WTC11 (cell line): Measurements from ENCODE around the gene SAMHD1. TPM values are rescaled to one million over a fixed set of nuclear protein-coding genes. Genes with fewer than 3 reads are reported as not detected.
"Not testable (repeated sequence)": the region's sequence is repeated elsewhere in the genome, so short reads cannot be mapped to it uniquely, and the experiment has no call there.

Experiments used
- ATAC-seq: fragments of 200-7000 bp; cut with Tn5 transposase; 2 replicates; pipeline ENCODE4 v1.10.0; 2021; ENCODE audit warnings: mild to moderate bottlenecking, moderate library complexity
- CTCF ChIA-PET: fragments of 300-600 bp; sonication (Branson Sonifier 250); formaldehyde crosslinking; loops from one replicate; lab custom pipeline; 2021; ENCODE audit warnings: antibody characterized with exemption; lab: Charles Lee
- POLR2A ChIA-PET: fragments of 350-600 bp; sonication (Branson Sonifier 250); formaldehyde crosslinking; loops from one replicate; lab custom pipeline; 2021; ENCODE audit warnings: antibody characterized with exemption; lab: Charles Lee
- DNase-seq: peaks from one replicate; pipeline ENCODE4 v3.0.0; 2021; ENCODE audit warnings: low spot score
- H3K27ac Mint-ChIP-seq: 2 replicates; pipeline ENCODE4 v1.8.0; 2021; ENCODE audit warnings: mixed read lengths
- H3K27me3 Mint-ChIP-seq: 2 replicates; pipeline ENCODE4 v1.8.0; 2021; ENCODE audit warnings: low read depth, mild to moderate bottlenecking, moderate library complexity, mixed read lengths
- H3K36me3 Mint-ChIP-seq: 2 replicates; pipeline ENCODE4 v1.8.0; 2021; ENCODE audit warnings: mixed read lengths
- H3K4me1 Mint-ChIP-seq: 2 replicates; pipeline ENCODE4 v1.8.0; 2022; ENCODE audit warnings: mixed read lengths
- H3K4me3 Mint-ChIP-seq: 2 replicates; pipeline ENCODE4 v1.8.0; 2021; ENCODE audit warnings: mild to moderate bottlenecking, moderate library complexity, mixed read lengths
- H3K9me3 Mint-ChIP-seq: 2 replicates; pipeline ENCODE4 v1.8.0; 2021; ENCODE audit warnings: mixed read lengths
- ETV6 ChIP-seq: sonication (generic); formaldehyde crosslinking; IDR thresholded peaks from 2 replicates; pipeline ENCODE4 v1.8.1; 2022; ENCODE audit warnings: mild to moderate bottlenecking, missing genetic modification reagents
- GABPB1 ChIP-seq: sonication (generic); formaldehyde crosslinking; IDR thresholded peaks from 2 replicates; pipeline ENCODE4 v1.8.1; 2023; ENCODE audit warnings: mild to moderate bottlenecking, missing genetic modification reagents
- JUN ChIP-seq: sonication (generic); formaldehyde crosslinking; IDR thresholded peaks from 2 replicates; pipeline ENCODE4 v1.8.0; 2023; ENCODE audit warnings: mild to moderate bottlenecking, missing genetic modification reagents
- NR1H2 ChIP-seq: sonication (generic); formaldehyde crosslinking; IDR thresholded peaks from 2 replicates; pipeline ENCODE4 v1.9.0; 2021; ENCODE audit warnings: mild to moderate bottlenecking, moderate library complexity, missing genetic modification reagents
- SP1 ChIP-seq: sonication (generic); formaldehyde crosslinking; conservative IDR thresholded peaks from 2 replicates; pipeline ENCODE4 v1.8.1; 2022; ENCODE audit warnings: missing genetic modification reagents
- ZNF423 ChIP-seq: fragments of 250-450 bp; sonication (Bioruptor Pico); IDR thresholded peaks from 2 replicates; pipeline ENCODE4 v2.1.2; 2022; ENCODE audit warnings: mild to moderate bottlenecking, moderate library complexity
- total RNA-seq: library from RNA; stranded (reverse); gene quantifications from 3 replicates; pipeline ENCODE4 v1.2.3, GENCODE V29; 2021
- TF ChIP-seq, protein P1 (sequence below): fragments of 200-600 bp; IDR thresholded peaks from 2 replicates; pipeline ENCODE4 v1.8.0; 2022; ENCODE audit warnings: antibody characterized with exemption
- TF ChIP-seq, protein P2 (sequence below): fragments of 250-450 bp; sonication (Bioruptor Pico); IDR thresholded peaks from 2 replicates; pipeline ENCODE4 v1.9.0; 2021; ENCODE audit warnings: moderate library complexity, mild to moderate bottlenecking, inconsistent platforms, borderline replicate concordance
- TF ChIP-seq, protein P3 (sequence below): sonication (generic); formaldehyde crosslinking; conservative IDR thresholded peaks from 2 replicates; pipeline ENCODE4 v1.8.1; 2023; ENCODE audit warnings: mild to moderate bottlenecking, low read depth, missing genetic modification reagents, moderate library complexity
- TF ChIP-seq, protein P4 (sequence below): sonication (generic); formaldehyde crosslinking; IDR thresholded peaks from 2 replicates; pipeline ENCODE4 v1.8.1; 2023; ENCODE audit warnings: mild to moderate bottlenecking, missing genetic modification reagents, borderline replicate concordance

Gene SAMHD1
- total RNA-seq, 1 experiment from 2014 or later: 31.0 TPM

DNA sequence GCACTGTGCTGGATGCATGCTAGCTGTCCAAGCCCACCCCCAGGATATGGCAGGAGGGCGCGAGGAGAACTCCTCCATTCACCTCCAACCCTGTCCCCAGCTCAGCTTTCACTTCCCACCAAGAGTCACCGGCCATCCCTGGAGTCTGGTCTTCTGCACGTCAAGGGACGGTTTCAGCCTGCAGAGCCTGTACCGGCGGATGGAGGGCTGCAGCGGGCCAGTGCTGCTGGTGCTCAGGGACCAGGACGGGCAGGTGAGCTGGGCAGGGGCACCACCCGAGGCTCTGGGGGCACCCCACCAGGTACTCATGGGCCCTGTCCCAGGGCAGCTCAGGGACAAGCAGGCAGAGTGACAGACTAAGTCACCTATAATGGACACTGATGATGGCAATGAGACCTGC, 72.6 kb downstream of the SAMHD1 start (continued):
- TF ChIP-seq, protein P1, sequence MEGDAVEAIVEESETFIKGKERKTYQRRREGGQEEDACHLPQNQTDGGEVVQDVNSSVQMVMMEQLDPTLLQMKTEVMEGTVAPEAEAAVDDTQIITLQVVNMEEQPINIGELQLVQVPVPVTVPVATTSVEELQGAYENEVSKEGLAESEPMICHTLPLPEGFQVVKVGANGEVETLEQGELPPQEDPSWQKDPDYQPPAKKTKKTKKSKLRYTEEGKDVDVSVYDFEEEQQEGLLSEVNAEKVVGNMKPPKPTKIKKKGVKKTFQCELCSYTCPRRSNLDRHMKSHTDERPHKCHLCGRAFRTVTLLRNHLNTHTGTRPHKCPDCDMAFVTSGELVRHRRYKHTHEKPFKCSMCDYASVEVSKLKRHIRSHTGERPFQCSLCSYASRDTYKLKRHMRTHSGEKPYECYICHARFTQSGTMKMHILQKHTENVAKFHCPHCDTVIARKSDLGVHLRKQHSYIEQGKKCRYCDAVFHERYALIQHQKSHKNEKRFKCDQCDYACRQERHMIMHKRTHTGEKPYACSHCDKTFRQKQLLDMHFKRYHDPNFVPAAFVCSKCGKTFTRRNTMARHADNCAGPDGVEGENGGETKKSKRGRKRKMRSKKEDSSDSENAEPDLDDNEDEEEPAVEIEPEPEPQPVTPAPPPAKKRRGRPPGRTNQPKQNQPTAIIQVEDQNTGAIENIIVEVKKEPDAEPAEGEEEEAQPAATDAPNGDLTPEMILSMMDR: no peak
- TF ChIP-seq, protein P2, sequence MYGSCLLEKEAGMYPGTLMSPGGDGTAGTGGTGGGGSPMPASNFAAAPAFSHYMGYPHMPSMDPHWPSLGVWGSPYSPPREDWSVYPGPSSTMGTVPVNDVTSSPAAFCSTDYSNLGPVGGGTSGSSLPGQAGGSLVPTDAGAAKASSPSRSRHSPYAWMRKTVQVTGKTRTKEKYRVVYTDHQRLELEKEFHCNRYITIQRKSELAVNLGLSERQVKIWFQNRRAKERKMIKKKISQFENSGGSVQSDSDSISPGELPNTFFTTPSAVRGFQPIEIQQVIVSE (CRISPR knock-in tag): no peak
- TF ChIP-seq, protein P3, sequence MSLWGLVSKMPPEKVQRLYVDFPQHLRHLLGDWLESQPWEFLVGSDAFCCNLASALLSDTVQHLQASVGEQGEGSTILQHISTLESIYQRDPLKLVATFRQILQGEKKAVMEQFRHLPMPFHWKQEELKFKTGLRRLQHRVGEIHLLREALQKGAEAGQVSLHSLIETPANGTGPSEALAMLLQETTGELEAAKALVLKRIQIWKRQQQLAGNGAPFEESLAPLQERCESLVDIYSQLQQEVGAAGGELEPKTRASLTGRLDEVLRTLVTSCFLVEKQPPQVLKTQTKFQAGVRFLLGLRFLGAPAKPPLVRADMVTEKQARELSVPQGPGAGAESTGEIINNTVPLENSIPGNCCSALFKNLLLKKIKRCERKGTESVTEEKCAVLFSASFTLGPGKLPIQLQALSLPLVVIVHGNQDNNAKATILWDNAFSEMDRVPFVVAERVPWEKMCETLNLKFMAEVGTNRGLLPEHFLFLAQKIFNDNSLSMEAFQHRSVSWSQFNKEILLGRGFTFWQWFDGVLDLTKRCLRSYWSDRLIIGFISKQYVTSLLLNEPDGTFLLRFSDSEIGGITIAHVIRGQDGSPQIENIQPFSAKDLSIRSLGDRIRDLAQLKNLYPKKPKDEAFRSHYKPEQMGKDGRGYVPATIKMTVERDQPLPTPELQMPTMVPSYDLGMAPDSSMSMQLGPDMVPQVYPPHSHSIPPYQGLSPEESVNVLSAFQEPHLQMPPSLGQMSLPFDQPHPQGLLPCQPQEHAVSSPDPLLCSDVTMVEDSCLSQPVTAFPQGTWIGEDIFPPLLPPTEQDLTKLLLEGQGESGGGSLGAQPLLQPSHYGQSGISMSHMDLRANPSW: no peak
- no peak for TF ChIP-seq SP1
- no peak for TF ChIP-seq NR1H2 (CRISPR knock-in tag)
- no peak for TF ChIP-seq ETV6 (CRISPR knock-in tag)

DNA sequence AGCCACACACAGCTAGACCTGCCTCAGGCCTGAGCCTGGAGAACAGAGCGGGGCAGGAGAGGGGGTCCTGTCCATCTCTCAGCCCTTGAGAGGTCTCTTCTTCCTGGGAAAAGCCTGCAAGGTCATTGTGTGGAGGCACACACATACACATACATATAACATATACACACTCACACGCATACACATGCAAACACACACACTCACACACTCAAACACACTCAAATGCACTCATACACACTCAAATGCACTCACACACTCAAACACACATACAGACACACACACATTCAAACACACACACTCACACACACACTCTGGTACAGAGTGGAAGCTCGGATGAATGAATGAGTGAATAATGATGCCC, 75.1 kb downstream of the SAMHD1 start:
- POLR2A ChIA-PET: no interaction called here
- no peak for ATAC-seq
- no peaks in the 10 kb centered on the region for H3K9me3 Mint-ChIP-seq
- no peaks in the 10 kb centered on the region for H3K4me1 Mint-ChIP-seq
- H3K27me3 Mint-ChIP-seq: no peaks in the 10 kb centered on the region
- no peaks in the 10 kb centered on the region for H3K36me3 Mint-ChIP-seq
- no peak for DNase-seq
- no peak overlapping the region for H3K4me3 Mint-ChIP-seq
- CTCF ChIA-PET: interaction anchor here (1.8 to 2.9 kb wide), 3 partner anchors 13 to 68 kb away, joined by 6 to 8 read pairs (median 7); a partner anchor contains a TSS
- TF ChIP-seq, protein P4, sequence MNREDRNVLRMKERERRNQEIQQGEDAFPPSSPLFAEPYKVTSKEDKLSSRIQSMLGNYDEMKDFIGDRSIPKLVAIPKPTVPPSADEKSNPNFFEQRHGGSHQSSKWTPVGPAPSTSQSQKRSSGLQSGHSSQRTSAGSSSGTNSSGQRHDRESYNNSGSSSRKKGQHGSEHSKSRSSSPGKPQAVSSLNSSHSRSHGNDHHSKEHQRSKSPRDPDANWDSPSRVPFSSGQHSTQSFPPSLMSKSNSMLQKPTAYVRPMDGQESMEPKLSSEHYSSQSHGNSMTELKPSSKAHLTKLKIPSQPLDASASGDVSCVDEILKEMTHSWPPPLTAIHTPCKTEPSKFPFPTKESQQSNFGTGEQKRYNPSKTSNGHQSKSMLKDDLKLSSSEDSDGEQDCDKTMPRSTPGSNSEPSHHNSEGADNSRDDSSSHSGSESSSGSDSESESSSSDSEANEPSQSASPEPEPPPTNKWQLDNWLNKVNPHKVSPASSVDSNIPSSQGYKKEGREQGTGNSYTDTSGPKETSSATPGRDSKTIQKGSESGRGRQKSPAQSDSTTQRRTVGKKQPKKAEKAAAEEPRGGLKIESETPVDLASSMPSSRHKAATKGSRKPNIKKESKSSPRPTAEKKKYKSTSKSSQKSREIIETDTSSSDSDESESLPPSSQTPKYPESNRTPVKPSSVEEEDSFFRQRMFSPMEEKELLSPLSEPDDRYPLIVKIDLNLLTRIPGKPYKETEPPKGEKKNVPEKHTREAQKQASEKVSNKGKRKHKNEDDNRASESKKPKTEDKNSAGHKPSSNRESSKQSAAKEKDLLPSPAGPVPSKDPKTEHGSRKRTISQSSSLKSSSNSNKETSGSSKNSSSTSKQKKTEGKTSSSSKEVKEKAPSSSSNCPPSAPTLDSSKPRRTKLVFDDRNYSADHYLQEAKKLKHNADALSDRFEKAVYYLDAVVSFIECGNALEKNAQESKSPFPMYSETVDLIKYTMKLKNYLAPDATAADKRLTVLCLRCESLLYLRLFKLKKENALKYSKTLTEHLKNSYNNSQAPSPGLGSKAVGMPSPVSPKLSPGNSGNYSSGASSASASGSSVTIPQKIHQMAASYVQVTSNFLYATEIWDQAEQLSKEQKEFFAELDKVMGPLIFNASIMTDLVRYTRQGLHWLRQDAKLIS (CRISPR knock-in tag): no peak
- TF ChIP-seq JUN (CRISPR knock-in tag): no peak
- H3K27ac Mint-ChIP-seq: no peak overlapping the region

DNA sequence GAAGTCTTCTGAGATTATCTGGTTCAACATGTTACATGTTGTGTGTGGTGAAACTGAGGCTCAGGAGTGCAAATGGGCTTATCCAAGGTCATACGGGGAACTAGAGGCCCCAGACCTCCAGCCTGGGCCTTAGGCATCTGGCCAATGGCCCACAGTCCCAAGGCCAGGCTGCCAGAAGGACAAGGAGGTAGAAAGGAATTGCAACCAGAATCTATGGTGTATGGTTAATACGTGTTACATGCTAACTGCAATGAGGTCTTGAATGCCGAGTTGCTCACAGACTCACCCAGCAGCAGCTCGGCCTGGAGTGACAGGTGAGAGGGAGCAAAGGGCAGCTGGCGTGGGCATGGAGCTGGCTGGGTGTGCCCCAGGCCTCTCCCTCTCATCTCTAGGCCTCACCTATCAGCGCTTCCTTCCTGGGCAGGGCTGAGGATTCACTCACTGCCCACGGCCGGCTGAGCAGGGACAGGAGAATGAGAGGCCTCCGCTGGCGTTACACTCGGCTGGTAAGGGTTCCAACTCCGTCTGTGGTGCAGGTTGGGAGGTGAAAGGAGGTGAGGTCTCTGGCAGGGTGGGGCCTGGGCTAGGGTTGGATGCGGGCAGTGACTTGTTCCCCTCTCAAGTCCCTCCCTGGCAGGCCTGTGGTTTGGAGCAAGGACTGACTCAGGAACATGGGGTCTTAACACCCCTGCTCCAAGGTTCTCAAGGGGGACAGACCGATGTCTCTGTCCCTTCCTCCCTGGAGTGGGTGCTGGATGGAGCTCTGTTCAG, 75.6 kb downstream of the SAMHD1 start, which contains the start of gene TLDC2:
TSS of gene TLDC2 (plus strand) at position 437 of the 771 bp plus-strand sequence. CDS start at position 474, 37 bp downstream.
- Mint-ChIP-seq H3K27ac (no peak within 1 kb of the TSS), H3K27me3 (no peaks in the 10 kb centered on the region), H3K4me3 (no peak within 1 kb of the TSS), H3K4me1 (no peaks in the 10 kb centered on the region), H3K36me3 (no peaks in the 10 kb centered on the region), H3K9me3 (no peaks in the 10 kb centered on the region)
- DNase-seq: no peak
- ChIA-PET POLR2A (no interaction called here), CTCF (interaction anchor here (1.1 to 2.9 kb wide), 4 partner anchors 11 to 67 kb away, joined by 3 to 8 read pairs (median 6); a partner anchor contains a TSS)
- TF ChIP-seq GABPB1 (CRISPR knock-in tag) (peak; percentile 63), ZNF423 (CRISPR knock-in tag) (no peak)
- ATAC-seq: no peak

DNA sequence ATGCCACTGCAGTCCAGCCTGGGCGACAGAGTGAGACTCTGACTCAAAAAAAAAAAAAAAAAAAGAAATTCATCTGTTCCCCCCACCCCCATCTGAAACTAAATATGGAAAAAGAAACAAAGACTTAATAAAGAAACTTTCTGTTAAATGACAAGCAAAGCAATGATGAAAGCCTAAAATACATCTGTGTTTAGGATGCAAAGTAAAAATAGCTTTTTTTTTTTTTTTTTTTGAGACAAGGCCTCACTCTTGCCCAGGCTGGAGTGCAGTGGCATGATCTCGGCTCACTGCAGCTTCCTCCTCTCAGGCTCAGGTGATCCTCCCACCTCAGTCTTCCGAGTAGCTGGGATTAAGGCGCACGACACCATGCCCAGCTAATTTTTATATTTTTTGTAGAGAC, 76.4 kb downstream of the SAMHD1 start:
- not testable (repeated sequence) for DNase-seq, ATAC-seq, H3K36me3 Mint-ChIP-seq, H3K4me3 Mint-ChIP-seq, H3K9me3 Mint-ChIP-seq, H3K27me3 Mint-ChIP-seq, H3K4me1 Mint-ChIP-seq, H3K27ac Mint-ChIP-seq
- ChIA-PET CTCF (interaction anchor here (0.6 to 2.9 kb wide), 6 partner anchors 10 to 174 kb away, joined by 3 to 8 read pairs (median 5); a partner anchor contains a TSS), POLR2A (interaction anchor here (0.6 kb wide), 1 partner anchor 40 kb away, joined by 4 read pairs; no protein-coding TSS in a partner anchor)
